RPMI7951 (cell line): Measurements from ENCODE around the gene SPATA31D3. TPM values are rescaled to one million over a fixed set of nuclear protein-coding genes. Genes with fewer than 3 reads are reported as not detected.
"Not testable (repeated sequence)": the region's sequence is repeated elsewhere in the genome, so short reads cannot be mapped to it uniquely, and the experiment has no call there.

ENCODE experiments used
- DNase-seq: peaks from one replicate; pipeline ENCODE4 v3.0.0-alpha.2; 2012; ENCODE audit warnings: low read depth
- total RNA-seq: library from RNA; depleted of rRNA; stranded (reverse); fragments of >200 nt; shearing (Covaris generic); gene quantifications from 2 replicates; pipeline ENCODE4 v1.2.3, GENCODE V29; 2014; rRNA removed

SPATA31D3 gene
- not detected in 2 replicates for total RNA-seq

GRCh38 chr9:81943393-81943792 lies at the start of gene SPATA31D3:
TSS of gene SPATA31D3 (plus strand) at chr9:81943500. CDS start at chr9:81943586, 86 bp downstream.
- not testable (repeated sequence) for DNase-seq

DNA sequence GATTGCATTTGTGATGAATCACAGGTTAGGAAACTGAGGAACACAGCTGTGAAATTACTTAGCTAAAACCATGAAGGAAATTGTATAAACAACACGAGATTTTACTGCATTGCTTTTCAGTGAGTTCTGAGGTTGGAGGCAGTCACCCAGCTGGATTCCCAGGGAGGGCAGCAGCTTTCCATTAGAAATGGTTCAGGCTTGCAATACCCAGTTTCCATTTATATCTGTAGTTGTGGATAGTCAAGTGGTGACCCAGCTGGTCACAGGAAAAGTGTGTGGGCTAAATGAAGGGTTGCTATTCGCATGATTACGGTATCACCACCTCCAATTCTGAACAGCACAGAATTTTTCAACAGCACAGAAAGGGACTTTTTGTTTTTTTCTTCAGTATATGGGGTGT lies 49.4 kb upstream of the SPATA31D3 start:
- peak; percentile 17 for DNase-seq

DNA sequence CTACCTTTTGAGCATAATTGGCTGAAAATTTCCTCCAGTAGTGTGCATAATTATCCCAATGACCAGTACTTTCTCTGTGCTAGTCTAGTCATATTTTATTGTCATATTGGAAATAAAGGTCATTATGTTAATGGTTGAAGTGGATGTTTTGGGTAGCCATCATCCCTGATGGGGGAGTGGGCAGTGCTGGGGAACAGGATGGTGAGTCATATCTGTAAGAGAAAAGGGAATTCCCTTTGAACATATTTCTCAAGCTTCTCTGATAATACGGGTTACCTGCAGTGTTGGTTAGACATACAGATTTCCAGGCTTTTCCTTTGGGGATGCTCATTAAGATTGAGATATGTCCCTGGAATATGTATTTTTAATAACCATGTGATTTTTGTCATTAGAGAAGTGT lies 48.4 kb upstream of the SPATA31D3 start:
- DNase-seq = peak; percentile 14

GRCh38 chr9:81896070-81896469 lies 47.2 kb upstream of the SPATA31D3 start:
- DNase-seq = peak; percentile 44

- no peak for DNase-seq
Measured at GRCh38 chr9:81898851-81899250, 44.4 kb upstream of the SPATA31D3 start.

- DNase-seq = peak; percentile 3
Measured at GRCh38 chr9:81902196-81902595, 41.1 kb upstream of the SPATA31D3 start.

- DNase-seq = peak; percentile 62
Measured at GRCh38 chr9:81902626-81903025, 40.7 kb upstream of the SPATA31D3 start.

GRCh38 chr9:81906671-81907070 lies 36.6 kb upstream of the SPATA31D3 start:
- DNase-seq = peak; percentile 4

- no peak for DNase-seq
Measured at GRCh38 chr9:81912135-81912534, 31.2 kb upstream of the SPATA31D3 start.

GRCh38 chr9:81915801-81916505 lies 27.3 kb upstream of the SPATA31D3 start:
- DNase-seq = peak; percentile 34

DNA sequence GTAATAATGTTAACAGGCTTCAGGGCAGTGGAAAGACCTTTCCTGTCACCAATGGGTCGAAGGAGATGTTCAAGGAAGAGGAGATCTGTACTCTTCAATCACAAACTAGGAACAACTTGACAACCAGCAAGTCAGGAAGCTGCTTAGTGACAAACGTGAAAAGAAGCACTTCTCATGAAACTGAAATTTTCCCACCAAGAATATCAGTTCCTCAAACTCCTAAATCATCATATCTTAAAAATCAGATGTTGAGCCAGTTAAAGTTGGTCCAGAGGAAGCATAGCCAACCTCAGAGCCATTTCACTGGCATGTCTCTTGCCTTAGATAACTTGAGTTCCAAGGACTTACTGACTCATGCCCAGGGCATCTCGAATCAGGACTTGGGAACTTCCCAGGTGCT lies 24.8 kb upstream of the SPATA31D3 start:
- DNase-seq = not testable (repeated sequence)

DNA sequence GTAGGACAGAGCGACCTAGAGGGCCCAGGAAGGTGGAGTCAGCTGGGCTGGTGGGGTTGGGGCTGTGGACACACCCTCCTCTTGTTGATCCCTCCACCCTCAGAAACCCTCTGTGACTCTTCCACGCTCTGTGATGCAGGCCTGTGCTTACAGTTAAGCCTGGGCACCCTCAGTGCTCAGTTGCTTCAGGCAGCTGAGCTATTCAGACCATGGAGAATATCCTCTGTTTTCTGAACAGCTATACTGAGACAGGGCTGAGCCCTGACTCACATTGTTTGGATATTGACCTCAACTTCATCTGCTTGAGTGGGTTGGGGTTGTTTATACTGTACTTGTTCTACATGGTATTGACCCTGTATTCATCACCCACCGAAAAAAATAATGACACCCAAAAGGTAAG lies 15.0 kb upstream of the SPATA31D3 start, which contains the start of gene SPATA31D4:
SPATA31D4 (plus strand) TSS at position 124 of the 400 bp plus-strand sequence; CDS start at position 210, 86 bp downstream.
- not testable (repeated sequence) for DNase-seq

GRCh38 chr9:81930147-81930546 lies 13.2 kb upstream of the SPATA31D3 start:
- DNase-seq = not testable (repeated sequence)

- DNase-seq = not testable (repeated sequence)
Measured at GRCh38 chr9:81933547-81933946, 9.8 kb upstream of the SPATA31D3 start.

GRCh38 chr9:81948650-81949049 lies 5.3 kb downstream of the SPATA31D3 start:
- not testable (repeated sequence) for DNase-seq

DNA sequence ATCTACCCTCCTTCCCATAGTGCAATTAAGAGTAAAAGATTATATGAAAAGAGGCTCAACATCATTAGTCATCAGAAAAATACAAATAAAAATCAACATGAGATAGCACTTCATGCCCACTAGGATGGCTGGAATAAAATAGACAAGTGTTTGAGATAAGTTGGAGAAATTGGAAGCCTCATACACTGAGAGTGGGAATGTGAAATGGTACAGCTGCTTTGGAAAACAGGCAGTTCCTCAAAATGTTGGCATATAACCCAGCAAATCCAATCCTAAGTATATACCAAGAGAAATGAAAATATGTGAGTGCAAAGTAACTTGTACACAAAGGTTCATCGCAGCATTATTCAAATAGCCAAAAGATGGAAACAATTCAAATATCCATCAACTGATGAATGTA lies 9.8 kb downstream of the SPATA31D3 start:
- DNase-seq = no peak

DNA sequence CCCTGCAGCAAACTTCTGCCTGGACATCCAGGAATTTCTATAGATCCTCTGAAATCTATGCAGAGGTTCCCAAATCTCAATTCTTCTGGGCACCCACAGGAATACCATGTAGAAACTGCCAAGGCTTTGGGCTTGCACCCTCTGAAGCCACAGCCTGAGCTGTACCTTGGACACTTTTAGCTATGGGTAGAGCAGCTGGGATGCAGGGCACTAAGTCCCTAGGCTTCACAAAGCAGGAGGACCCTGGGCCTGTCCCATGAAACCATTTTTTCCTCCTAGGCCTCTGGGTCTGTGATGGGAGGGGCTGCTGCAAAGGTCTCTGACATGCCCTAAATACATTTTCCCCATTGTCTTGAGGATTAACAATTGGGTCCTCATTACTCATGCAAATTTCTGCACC lies 12.3 kb downstream of the SPATA31D3 start:
- DNase-seq = no peak

- DNase-seq = no peak
Measured at GRCh38 chr9:81964218-81965171, 21.2 kb downstream of the SPATA31D3 start.

DNA sequence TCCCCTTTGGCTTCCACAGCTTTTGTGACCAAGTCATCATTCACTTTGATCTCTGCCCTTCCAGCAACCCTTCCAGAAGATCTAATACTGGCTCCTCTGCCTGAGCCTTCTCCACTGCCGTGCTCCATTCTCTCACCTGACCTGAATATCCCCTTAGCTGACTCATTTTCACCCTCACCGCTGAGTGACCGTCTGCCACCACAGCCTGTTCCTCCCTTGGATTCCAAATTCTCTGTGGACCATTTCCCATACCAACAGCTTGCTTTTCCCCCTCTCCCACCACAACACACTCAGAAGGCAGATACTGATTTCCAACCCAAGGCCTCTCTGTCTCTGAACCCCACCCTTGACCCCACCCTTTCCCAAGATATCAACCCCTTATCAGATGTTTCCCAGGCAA lies 24.7 kb downstream of the SPATA31D3 start:
- DNase-seq = no peak

DNA sequence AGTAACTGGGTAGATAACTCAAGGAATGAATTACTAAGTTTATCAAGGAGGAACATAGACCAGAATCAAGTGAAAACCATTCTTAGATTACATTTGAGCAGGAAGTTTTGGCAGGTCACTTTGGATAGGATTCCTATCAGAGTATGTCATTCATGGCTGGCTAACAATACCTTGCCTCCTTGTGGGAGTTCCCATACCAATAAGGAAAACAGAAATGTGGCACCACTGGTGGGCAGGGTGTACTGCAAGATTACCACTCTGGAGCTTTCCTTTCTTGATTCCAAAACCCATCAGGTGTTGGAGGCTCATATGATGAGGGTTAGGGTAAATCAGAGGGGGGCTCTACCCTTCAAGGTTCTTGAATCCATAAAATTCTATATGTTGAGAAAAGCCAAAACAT lies 26.7 kb downstream of the SPATA31D3 start:
- DNase-seq = no peak

- no peak for DNase-seq
Measured at GRCh38 chr9:81971727-81972126, 28.4 kb downstream of the SPATA31D3 start.

GRCh38 chr9:81974764-81975163 lies 31.5 kb downstream of the SPATA31D3 start:
- no peak for DNase-seq
